ENCODE data around the gene SSR1. TPM values are rescaled to one million over a fixed set of nuclear protein-coding genes. Genes with fewer than 3 reads are reported as not detected.
A peak's percentile ranks its signal among the peaks of the same experiment; 100 is the strongest.

Gene SSR1
- total and polyA plus RNA-seq, 2 of the 13 experiments (the other 11 are each of a cell fraction or from before 2014, with no cell fraction given) = 203 to 243 TPM

GRCh38 chr6:7238900-7239589 lies 74.0 kb downstream of the SSR1 start (continued):
- no peak; the same call in 1 of the 2 replicates for TF ChIP-seq XBP1 (CRISPR knock-in tag; IDR thresholded peaks at IDR 0.05)
- peak; percentile 59; the same call in 1 of the 2 replicates for TF ChIP-seq ERF (CRISPR knock-in tag; IDR thresholded peaks at IDR 0.05)
- 0 out of 2 replicates have a peak, but pooled peaks have one; percentile 54 for TF ChIP-seq ZXDC (CRISPR knock-in tag; IDR thresholded peaks at IDR 0.05)
- peak; percentile 48; the same call in 1 of the 2 replicates for TF ChIP-seq HDAC2 (CRISPR knock-in tag; IDR thresholded peaks at IDR 0.05)
- TF ChIP-seq PBX2 (CRISPR knock-in tag; IDR thresholded peaks at IDR 0.05) = no peak
- TF ChIP-seq ZNF589 (CRISPR knock-in tag; conservative IDR thresholded peaks at IDR 0.05) = no peak
- TF ChIP-seq CREB3 (CRISPR knock-in tag; IDR thresholded peaks at IDR 0.05) = no peak
- peak; percentile 49; the same call in 1 of the 2 replicates for TF ChIP-seq ATF2 (CRISPR knock-in tag; IDR thresholded peaks at IDR 0.05)
- no peak for TF ChIP-seq ZNF17 (CRISPR knock-in tag; IDR thresholded peaks at IDR 0.05)
- no peak for TF ChIP-seq ZNF432 (CRISPR knock-in tag; IDR thresholded peaks at IDR 0.05; ENCODE audit: borderline replicate concordance)
- no peak for TF ChIP-seq PTBP1 (IDR thresholded peaks at IDR 0.05; ENCODE audit: low read depth, low read length, poor library complexity, severe bottlenecking)
- TF ChIP-seq RBM22 (optimal IDR thresholded peaks at IDR 0.05; ENCODE audit: low read length) = peak; percentile 90
- peak; percentile 52; the same call in 1 of the 2 replicates for TF ChIP-seq NR0B2 (CRISPR knock-in tag; IDR thresholded peaks at IDR 0.05)
- TF ChIP-seq PATZ1 (CRISPR knock-in tag; IDR thresholded peaks at IDR 0.05) = peak; percentile 51; the same call in 1 of the 2 replicates
- TF ChIP-seq SOX5 (CRISPR knock-in tag; IDR thresholded peaks at IDR 0.05; ENCODE audit: borderline replicate concordance) = 0 out of 2 replicates have a peak, but pooled peaks have one; percentile 9
- peak; percentile 78; the same call in 1 of the 2 replicates for TF ChIP-seq ZNF614 (CRISPR knock-in tag; IDR thresholded peaks at IDR 0.05; ENCODE audit: borderline replicate concordance)
- no peak for TF ChIP-seq ZNF441 (CRISPR knock-in tag; IDR thresholded peaks at IDR 0.05; ENCODE audit: borderline replicate concordance)
- TF ChIP-seq RBAK (CRISPR knock-in tag; IDR thresholded peaks at IDR 0.05) = no peak
- TF ChIP-seq DPF2 (CRISPR knock-in tag; IDR thresholded peaks at IDR 0.05; ENCODE audit: borderline replicate concordance, low read depth) = peak; percentile 64; the same call in 1 of the 2 replicates
